AG09319 (cell line): ENCODE results near the gene SIMC1.

Experiments
- DNase-seq: peaks from one replicate; pipeline ENCODE4 v3.0.0-alpha.2; 2010; ENCODE audit warnings: low read depth; ENCODE audit errors: extremely low read depth
- CTCF ChIP-seq: IDR thresholded peaks from 2 replicates; pipeline ENCODE4 v1.5.1; 2011; ENCODE audit warnings: low read depth, mild to moderate bottlenecking, inconsistent platforms, low read length, moderate library complexity

SIMC1 gene

GRCh38 chr5:176361437-176362232, 123.4 kb downstream of the SIMC1 start, which contains the start of gene KIAA1191:
TSS of gene KIAA1191 (minus strand) at chr5:176361764. CDS start at chr5:176359508, 2,256 bp downstream.
- DNase-seq, result peak; percentile 70

GRCh38 chr5:176362233-176362490, 123.9 kb downstream of the SIMC1 start:
- TF ChIP-seq CTCF, result no peak
- no peak for DNase-seq

More at GRCh38 chr5:176361437-176362232, 123.4 kb downstream of the SIMC1 start, which contains the start of gene KIAA1191:
- TF ChIP-seq CTCF, result peak; percentile 22

DNA sequence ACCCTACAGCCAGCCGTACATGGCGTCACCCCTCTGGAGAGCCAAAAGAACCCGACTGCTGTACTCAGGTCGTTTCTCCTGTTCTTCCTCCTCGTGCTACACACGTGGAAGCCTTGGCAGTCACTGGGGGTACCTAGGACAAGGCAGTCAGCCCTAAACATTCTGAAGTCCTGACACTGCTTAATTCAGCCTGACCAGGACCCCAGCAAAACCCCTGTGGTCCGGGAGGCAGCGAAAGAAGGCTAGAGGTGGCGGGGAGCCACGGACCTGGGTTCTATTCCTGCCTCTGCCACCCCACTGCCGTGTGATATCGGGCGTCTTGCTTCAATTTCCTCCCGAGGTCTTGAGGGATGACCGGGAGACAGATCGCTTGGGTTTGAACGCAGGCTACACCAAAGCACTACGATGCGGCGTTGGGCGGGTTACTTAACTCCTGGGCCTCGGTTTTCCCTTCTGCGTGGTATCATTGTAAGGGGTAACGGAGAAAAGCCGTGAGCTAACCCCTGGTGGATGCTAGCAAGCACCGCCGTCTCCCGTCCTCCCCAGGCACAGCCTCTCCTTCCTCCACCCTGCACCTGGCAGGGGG, 126.6 kb downstream of the SIMC1 start:
- TF ChIP-seq CTCF, result no peak
- no peak for DNase-seq

DNA sequence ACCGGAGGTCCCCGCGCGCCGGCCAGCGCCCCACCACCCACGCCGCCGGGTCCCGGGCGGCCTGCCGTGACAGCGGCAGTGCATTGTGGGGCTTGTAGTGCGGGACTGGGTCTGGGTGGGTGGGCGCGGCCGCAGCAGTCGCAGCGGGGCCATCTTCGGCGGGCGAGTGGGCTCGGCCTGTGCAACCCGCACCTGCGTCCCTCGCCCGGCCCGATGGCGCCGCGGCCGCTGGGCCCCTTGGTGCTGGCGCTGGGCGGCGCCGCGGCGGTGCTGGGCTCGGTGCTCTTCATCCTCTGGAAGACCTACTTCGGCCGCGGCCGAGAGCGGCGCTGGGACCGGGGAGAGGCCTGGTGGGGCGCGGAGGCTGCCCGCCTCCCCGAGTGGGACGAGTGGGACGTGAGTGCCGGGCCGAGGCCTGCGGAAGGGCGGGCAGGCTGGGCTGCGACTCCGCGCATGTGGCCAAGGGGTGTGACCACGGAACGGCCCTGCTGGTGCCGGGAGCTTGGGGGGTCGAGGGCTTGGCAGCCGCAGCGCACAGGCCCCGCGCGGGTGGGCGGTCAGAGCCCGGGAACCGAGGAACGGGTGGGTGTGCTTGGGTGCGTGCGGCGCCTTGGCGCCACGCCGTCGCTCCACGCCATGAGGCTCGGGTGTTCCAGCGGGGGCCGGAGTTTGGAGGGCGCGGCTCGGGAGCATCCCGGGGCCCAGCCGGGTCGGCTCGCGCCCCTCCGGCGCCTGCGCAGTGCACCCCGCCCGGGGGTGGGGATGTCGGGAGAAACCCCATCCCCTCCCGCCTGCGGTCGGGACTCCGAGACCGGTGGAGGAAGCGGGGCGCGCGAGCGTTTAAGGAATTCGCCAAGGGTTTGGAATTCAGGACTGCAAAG, 127.4 kb downstream of the SIMC1 start, which contains the start of gene ARL10:
Gene ARL10, plus strand, starts transcription at position 137 of the 881 bp plus-strand sequence. Its CDS starts 77 bp downstream, at position 214.
- DNase-seq, result peak; percentile 16
- TF ChIP-seq CTCF, result no peak

GRCh38 chr5:176366232-176366894, 128.1 kb downstream of the SIMC1 start:
- no peak for TF ChIP-seq CTCF
- DNase-seq, result no peak

- no peak for TF ChIP-seq CTCF
- DNase-seq, result no peak
Observed at GRCh38 chr5:176368726-176369125, 130.5 kb downstream of the SIMC1 start.
